Measurements from ENCODE around the gene XKR7.

The XKR7 gene

GRCh38 chr20:31937820-31938219, 30.1 kb upstream of the XKR7 start:
- no peak overlapping the region for H3K27ac ChIP-seq
- DNase-seq (ENCODE audit: low read depth, low spot score), result no peak

DNA sequence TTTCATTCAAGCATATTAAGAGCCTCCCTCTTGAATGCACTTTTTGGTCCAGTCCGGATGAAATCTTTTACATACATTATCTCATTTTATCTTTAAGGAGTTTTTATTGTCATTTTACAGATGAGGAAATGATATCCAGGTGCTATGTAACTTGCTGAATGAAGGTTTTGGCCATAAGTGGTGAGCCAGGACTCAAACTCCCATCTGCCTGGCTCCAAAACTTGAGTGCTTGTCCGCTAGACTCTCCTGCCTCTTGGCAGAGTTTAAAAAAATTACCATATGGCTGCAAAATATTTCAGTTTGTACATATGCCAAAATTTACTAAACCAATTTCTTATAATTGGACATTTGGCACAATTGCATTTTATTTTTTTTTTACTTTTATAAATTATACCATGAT, 28.3 kb upstream of the XKR7 start:
- DNase-seq (ENCODE audit: low read depth, low spot score), result no peak
- H3K27ac ChIP-seq, result no peak overlapping the region

- no peak for DNase-seq (ENCODE audit: low read depth, low spot score)
- H3K27ac ChIP-seq, result no peak overlapping the region
These were observed 24.9 kb upstream of the XKR7 start for GRCh38 chr20:31943052-31943471.

DNA sequence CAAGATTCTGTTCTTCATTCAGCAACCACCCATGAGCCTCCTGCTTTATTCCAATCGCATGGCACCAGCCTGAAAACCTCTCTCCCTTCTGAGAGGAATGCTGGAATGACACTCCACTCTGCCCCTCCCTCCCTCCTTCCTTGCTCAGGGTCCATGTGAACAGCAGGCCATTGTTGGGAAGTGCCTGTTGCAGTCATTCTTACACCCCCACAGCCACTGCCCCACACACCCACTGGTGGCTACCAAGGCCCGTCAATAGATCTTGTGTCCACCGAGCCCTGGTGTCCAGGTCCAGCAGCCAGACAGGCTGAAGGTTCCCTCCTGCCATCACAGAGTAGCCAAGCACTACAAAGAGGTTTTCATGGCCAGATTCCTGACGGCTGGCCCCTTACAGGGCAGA, 22.6 kb upstream of the XKR7 start:
- H3K27ac ChIP-seq, result no peak overlapping the region
- DNase-seq (ENCODE audit: low read depth, low spot score), result no peak

DNA sequence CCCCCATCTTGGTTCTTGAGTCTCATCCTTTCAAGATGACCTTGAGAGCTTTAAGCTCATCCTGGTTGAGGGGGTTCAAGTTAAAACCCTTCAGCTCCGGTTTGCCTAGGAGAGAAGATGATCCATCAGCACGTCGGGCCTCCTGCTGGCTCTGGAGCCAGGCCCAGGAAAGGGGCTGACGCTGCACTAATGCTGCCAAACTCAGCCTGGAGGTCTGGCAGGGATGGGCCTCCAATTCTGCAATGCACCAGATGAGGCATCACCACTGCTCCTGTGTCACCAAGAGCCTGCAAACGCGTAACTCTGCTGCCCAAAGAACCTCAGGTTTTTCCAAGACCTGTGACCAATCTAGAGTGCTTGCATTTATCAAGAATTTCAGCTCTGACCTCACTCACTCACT, 22.2 kb upstream of the XKR7 start:
- no peak for DNase-seq (ENCODE audit: low read depth, low spot score)
- H3K27ac ChIP-seq, result no peak overlapping the region

GRCh38 chr20:31948008-31948407, 19.9 kb upstream of the XKR7 start:
- H3K27ac ChIP-seq, result no peak overlapping the region
- DNase-seq (ENCODE audit: low read depth, low spot score), result no peak

GRCh38 chr20:31949877-31950646, 17.9 kb upstream of the XKR7 start:
- DNase-seq (ENCODE audit: low read depth, low spot score), result no peak
- H3K27ac ChIP-seq, result no peak overlapping the region

- no peak for DNase-seq (ENCODE audit: low read depth, low spot score)
- H3K27ac ChIP-seq, result peak overlapping the region; percentile 9
These were observed 16.8 kb upstream of the XKR7 start for GRCh38 chr20:31951203-31951529.

GRCh38 chr20:31951530-31952453, 16.2 kb upstream of the XKR7 start, which contains the start of gene PDRG1:
TSS of gene PDRG1 (minus strand) at chr20:31952046. CDS start at chr20:31951961, 85 bp downstream.
- DNase-seq (ENCODE audit: low read depth, low spot score), result peak; percentile 62
- peak within 1 kb of the TSS; percentile 9 for H3K27ac ChIP-seq

GRCh38 chr20:31953556-31954148, 14.3 kb upstream of the XKR7 start:
- no peak overlapping the region for H3K27ac ChIP-seq
- no peak for DNase-seq (ENCODE audit: low read depth, low spot score)

- H3K27ac ChIP-seq, result no peak overlapping the region
- DNase-seq (ENCODE audit: low read depth, low spot score), result no peak
These were observed 13.5 kb upstream of the XKR7 start for GRCh38 chr20:31954500-31954899.

- DNase-seq (ENCODE audit: low read depth, low spot score), result no peak
These were observed 11.1 kb upstream of the XKR7 start for GRCh38 chr20:31956556-31957526.

DNA sequence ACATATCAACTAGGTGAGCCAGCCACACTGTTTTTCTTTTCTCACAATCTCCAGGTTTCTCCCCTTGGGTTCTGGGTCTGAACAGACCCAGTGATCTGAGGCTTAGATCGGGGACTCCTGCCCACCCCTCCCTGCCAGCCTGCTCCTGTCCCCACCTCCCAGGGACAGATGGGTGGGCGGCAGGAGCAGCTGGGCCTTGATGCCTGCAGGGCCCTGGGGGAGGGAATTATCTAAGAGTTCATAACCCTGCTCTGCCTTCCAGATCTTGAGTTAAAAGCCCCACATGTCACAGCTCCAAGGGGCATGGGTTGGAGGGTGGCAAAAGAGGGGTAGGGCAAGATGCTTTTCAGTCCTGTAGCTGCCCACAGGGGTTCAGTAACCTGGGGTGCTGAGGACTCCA, 5.2 kb upstream of the XKR7 start:
- H3K27ac ChIP-seq, result no peak overlapping the region
- no peak for DNase-seq (ENCODE audit: low read depth, low spot score)

More at GRCh38 chr20:31956556-31957526, 11.1 kb upstream of the XKR7 start:
- H3K27ac ChIP-seq, result no peak overlapping the region

DNA sequence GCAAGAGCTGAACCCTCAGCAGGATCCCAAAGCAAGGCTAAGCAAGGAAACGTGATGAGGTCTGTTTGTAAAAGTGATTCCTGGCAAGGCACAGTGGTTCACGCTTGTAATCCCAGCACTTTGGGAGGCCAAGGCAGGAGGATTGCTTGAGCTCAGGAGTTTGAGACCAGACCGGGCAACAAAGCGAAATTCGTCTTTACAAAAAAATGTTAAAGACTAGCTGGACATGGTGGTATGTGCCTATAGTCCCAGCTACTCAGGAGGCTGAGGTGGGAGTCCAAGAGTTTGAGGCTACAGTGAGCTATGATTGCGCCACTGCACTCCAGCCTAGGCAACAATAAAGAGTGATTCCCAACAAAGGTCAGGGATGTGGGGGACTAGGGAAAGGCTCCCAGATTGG, 4.1 kb upstream of the XKR7 start:
- H3K27ac ChIP-seq, result no peak overlapping the region
- DNase-seq (ENCODE audit: low read depth, low spot score), result no peak

DNA sequence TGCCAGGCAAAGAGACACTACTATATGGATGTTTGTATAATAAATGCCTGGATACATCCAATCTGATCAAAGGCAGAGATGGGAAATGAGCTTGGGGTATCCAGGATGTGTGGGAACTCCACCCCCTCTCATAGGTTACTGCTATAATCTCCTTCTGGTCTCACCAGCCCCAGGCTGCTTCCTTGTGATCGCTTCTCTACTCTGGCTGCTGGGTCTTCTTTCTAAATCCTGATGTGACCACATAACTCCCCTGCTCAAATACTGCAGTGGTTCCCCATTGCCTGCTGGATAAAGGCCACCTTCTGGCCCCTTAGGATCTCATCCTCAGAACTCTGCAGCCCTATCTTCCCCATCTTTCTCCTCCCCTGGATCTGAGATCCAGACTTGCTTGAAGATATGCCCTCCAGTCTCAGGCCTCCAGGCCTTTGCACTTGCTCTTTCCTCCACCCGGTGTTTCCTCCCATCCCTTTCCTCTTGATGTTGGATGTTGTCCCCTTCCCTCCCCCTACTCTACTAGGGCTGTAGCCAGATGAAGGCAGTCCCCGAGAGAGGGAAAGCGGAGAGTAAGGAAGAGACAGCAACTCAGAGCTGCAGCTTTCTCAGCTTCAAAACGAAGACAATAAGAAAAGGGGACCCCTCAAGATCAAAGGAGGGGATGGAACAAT, 828 bp upstream of the XKR7 start:
- no peak for DNase-seq (ENCODE audit: low read depth, low spot score)
- no peak overlapping the region for H3K27ac ChIP-seq

GRCh38 chr20:31968291-31969126, 558 bp downstream of the XKR7 start:
- H3K27ac ChIP-seq, result no peak overlapping the region
- DNase-seq (ENCODE audit: low read depth, low spot score), result no peak

DNA sequence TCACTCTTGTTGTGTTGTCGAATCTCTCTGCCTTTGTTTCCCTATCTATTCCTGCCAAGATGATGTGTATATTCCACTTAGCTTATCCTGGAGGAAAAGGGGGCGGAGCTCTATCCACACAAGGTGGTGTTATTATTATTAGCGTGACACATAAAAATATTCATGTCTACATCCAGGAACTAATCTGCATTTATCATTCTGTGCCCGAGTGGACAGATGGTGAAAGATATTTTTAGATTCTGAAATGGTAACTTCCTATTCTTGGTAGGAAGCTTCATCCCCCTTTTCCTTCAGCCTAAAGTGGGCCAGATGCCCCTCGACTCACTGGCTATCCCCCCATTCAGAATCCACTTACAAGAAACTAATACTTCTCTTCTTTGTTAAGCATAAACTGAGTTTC, 2.0 kb downstream of the XKR7 start:
- no peak for DNase-seq (ENCODE audit: low read depth, low spot score)
- H3K27ac ChIP-seq, result no peak overlapping the region

- H3K27ac ChIP-seq, result no peak overlapping the region
- DNase-seq (ENCODE audit: low read depth, low spot score), result no peak
These were observed 4.6 kb downstream of the XKR7 start for GRCh38 chr20:31972471-31973021.
